Activated naive CD4-positive, alpha-beta T cell treated with anti-CD3 and anti-CD28 coated beads, Interleukin-2, amount 50 U/mL, for 24 hours (primary cell): Measurements from ENCODE around the gene ACAP3.

ENCODE experiments used
- H3K27ac Mint-ChIP-seq: one replicate; pipeline ENCODE4 v1.8.0; 2021; ENCODE audit warnings: mild to moderate bottlenecking, mixed read lengths
- H3K27me3 Mint-ChIP-seq: one replicate; pipeline ENCODE4 v1.8.0; 2021; ENCODE audit warnings: mixed read lengths
- H3K36me3 Mint-ChIP-seq: one replicate; pipeline ENCODE4 v1.8.0; 2021; ENCODE audit warnings: mixed read lengths
- H3K4me1 Mint-ChIP-seq: one replicate; pipeline ENCODE4 v1.8.0; 2021; ENCODE audit warnings: mixed read lengths
- H3K4me3 Mint-ChIP-seq: one replicate; pipeline ENCODE4 v1.8.0; 2021; ENCODE audit warnings: mild to moderate bottlenecking, mixed read lengths
- H3K9me3 Mint-ChIP-seq: one replicate; pipeline ENCODE4 v1.8.0; 2021; ENCODE audit warnings: mixed read lengths

ACAP3 gene

DNA sequence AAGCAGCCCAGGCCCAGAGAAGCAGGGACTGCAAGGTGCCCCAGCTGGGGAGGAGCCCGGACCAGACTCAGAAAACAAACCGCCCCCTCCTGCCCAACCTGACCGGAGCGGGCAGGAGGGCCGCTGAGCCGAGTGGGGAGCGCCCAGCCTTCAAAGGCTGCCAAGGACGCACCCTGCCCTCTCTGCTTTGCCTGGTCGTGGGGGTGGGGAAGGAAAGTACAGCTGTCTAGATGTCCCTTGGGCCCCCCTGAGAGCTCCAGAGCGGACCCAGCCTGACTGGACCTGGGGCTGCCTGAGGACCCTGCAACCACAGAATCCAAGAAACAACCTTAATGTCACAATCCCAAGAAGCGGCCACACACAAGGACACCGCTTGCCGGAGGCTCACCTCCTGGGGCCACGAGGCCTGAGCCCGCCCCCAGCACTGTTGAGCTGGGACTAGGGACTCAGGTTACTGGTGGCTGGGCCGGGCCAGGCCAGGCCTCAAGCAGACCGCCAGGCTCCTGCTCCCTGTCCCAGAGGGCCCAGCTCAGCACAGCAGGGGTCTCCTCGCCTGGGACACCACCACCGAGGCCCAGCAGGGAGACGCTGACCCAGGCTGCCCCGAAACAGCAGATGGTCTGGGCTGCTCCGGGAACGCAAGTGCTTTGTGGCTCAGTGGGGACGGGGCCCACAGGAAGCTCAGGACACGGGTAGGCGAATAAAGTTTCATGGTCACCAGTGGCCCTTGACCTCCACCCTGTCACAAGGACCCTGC lies 40.1 kb upstream of the ACAP3 start:
- Mint-ChIP-seq H3K27ac (no peak overlapping the region), H3K27me3 (peaks cover 3% of the 10 kb centered on the region), H3K9me3 (no peaks in the 10 kb centered on the region), H3K36me3 (no peaks in the 10 kb centered on the region), H3K4me1 (peaks cover 23% of the 10 kb centered on the region), H3K4me3 (peak overlapping the region; percentile 78)

DNA sequence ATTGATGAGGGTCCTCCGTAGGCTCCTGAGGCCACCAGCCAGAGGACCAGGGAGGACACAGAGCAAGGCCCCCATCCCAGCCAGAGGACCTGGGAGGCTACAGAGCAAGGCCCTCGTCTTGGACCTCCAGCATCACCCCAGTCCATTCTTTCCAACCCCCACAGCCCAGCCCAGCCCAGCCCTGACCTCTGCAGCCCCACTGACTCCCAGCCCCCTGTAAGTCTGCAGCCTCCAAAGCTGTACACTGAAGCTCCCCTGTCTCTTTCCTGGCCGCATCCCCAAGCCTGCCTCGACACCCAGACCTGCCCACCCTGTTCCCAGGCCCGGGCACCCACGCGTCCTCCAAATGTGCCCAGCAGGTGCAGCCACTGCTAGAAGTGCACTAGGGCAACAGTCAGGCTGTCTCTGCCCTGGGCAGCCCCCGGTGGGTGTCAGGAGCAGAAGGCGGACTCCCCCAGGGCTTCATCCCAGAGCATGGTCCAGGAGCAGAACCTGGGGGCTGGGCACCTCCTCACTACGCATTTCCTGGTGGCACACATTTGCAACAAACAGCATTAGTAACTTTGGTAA lies 39.4 kb upstream of the ACAP3 start:
- H3K9me3 Mint-ChIP-seq: no peaks in the 10 kb centered on the region
- no peak overlapping the region for H3K27ac Mint-ChIP-seq
- no peaks in the 10 kb centered on the region for H3K27me3 Mint-ChIP-seq
- peaks cover 16% of the 10 kb centered on the region for H3K4me1 Mint-ChIP-seq
- no peaks in the 10 kb centered on the region for H3K36me3 Mint-ChIP-seq
- H3K4me3 Mint-ChIP-seq: peak overlapping the region; percentile 78

DNA sequence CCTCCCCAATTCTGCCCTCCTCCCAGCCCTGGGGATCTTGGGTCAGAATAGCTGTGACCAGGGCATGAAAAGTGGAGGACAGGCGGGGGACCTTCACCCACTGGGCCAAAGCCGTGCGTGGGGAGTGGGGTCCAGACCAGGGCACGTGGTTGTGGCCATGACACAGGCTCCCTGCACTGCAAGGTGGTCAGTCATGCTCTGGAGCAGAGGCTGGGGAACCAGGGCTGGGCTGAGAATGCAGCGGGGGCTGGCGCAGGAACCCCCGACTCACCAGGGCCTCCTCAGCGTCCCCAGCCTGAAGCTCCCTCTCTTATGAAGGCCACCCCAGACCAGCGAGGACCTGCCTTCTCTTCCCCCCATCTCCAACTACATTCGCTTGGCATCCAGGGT lies 38.8 kb upstream of the ACAP3 start:
- no peaks in the 10 kb centered on the region for H3K27me3 Mint-ChIP-seq
- no peaks in the 10 kb centered on the region for H3K9me3 Mint-ChIP-seq
- H3K4me3 Mint-ChIP-seq: peak overlapping the region; percentile 78
- peaks cover 16% of the 10 kb centered on the region for H3K4me1 Mint-ChIP-seq
- no peak overlapping the region for H3K27ac Mint-ChIP-seq
- H3K36me3 Mint-ChIP-seq: no peaks in the 10 kb centered on the region

DNA sequence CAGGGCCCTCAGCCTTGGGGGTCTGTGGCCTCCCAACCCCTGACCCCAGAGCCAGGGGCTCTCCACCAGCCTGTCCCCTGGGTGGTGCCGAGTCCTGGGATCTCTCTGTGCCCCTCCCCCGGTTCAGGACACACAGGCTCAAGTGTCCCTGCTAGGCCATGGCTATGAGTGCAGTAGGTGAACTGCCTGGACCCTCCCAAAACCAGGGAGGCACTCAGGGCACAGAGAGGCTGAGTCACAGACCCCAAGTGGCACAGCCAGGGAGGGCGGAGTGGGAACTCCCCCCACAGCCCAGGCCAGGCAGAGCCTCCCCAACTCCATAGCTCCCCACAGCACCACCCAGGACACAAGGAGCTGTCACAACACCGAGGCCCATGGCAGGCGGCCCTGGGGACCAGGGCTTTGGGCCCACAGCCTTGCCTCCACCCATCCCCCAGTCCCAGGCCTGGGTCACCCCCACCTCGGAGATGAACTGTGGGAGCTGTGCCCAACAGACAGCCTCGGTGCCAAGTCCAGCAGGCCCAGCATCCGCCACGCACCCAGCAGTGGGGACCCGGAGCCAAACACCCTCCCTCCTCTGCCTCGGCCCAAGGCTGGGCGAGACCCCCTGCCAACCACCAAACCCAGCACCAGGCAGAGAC lies 38.2 kb upstream of the ACAP3 start:
- H3K4me1 Mint-ChIP-seq: peaks cover 16% of the 10 kb centered on the region
- H3K9me3 Mint-ChIP-seq: no peaks in the 10 kb centered on the region
- H3K27me3 Mint-ChIP-seq: no peaks in the 10 kb centered on the region
- H3K36me3 Mint-ChIP-seq: no peaks in the 10 kb centered on the region
- H3K4me3 Mint-ChIP-seq: no peak overlapping the region
- no peak overlapping the region for H3K27ac Mint-ChIP-seq

DNA sequence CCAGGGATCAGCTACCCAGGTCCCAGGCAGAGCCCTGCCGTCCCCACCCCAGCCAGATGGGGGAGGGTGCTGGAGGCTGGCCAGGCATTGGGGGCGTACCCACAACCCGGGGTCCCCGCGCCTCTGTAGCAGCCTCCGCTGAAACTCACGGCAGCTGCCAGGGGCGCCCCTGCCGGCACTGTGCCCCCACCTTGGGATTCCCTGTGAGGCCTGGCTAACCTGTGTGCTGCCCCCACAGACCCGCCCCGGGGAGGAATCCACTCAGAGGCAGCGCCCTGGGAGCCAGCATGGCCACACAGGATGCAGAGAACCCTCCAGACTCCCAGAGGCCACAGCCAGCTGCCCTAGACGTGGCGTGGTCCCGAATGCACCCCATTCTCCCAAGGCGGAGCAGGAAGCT lies 37.7 kb upstream of the ACAP3 start:
- Mint-ChIP-seq H3K27me3 (no peaks in the 10 kb centered on the region), H3K4me3 (no peak overlapping the region), H3K27ac (no peak overlapping the region), H3K9me3 (no peaks in the 10 kb centered on the region), H3K36me3 (no peaks in the 10 kb centered on the region), H3K4me1 (peaks cover 16% of the 10 kb centered on the region)

DNA sequence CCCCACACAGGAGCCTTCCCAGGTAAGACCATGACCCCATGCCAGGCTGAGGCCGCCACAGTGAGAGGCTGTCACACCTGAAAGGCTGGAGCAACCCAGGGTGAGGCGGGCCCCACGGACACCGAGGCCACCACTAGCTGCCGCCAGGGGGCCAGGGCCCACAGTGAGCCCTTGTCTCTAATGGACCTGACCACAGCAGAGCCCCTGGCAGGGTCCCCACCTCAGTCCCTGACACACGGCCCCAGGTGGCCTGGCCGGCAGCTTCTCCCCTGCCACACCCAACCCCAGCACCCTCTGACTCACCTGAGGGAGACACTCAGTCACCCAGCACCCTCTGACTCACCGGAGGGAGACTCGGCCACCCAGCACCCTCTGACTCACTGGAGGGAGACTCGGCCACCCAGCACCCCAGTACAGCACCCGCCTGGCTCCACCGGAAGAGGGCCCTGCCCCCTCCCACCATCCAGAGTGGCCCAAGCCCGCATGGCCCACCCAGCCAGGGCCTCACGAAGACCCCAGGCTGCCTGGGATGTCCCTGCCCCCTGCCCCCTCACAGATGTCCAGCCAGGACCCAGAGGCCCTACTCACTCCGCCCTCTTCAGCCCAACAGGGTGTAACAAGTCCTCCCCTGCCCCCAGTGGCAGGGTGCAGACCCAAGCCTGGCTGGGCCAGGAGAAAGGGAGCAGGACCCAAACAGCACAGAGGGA lies 37.1 kb upstream of the ACAP3 start:
- no peaks in the 10 kb centered on the region for H3K27me3 Mint-ChIP-seq
- H3K9me3 Mint-ChIP-seq: no peaks in the 10 kb centered on the region
- no peak overlapping the region for H3K27ac Mint-ChIP-seq
- H3K4me1 Mint-ChIP-seq: peaks cover 16% of the 10 kb centered on the region
- no peaks in the 10 kb centered on the region for H3K36me3 Mint-ChIP-seq
- H3K4me3 Mint-ChIP-seq: no peak overlapping the region

DNA sequence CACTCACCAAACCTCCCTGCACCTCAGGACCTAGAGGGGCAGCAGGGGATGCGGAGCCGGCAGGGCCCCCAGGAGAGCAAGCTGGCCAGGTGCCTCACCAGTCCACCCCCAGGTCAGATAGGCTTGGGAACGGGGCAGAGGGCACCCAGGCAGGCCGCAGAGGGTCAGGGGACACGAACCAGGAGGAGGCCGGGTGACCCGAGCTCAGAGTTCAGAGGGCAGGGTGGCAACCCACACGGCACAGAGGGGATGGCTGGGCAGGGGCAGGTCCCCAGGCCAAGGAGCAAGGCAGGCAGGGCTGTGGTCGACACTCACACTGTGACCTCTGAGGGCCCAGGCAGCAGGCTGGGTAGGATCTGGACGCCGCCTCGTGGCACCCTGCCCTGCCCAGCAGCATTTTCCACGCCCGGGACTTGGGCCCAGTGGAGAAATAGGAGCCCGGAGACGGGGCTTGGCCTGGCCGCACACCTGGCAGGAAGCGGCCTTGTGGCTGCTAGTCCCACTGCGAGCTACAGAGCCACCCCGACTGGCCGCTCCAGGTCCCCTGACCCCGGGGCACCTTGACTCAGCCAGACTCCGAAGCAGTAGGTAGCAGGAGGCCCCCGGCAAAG lies 36.2 kb upstream of the ACAP3 start:
- Mint-ChIP-seq H3K9me3 (no peaks in the 10 kb centered on the region), H3K36me3 (no peaks in the 10 kb centered on the region), H3K27ac (no peak overlapping the region), H3K4me1 (peaks cover 16% of the 10 kb centered on the region), H3K27me3 (no peaks in the 10 kb centered on the region), H3K4me3 (no peak overlapping the region)

DNA sequence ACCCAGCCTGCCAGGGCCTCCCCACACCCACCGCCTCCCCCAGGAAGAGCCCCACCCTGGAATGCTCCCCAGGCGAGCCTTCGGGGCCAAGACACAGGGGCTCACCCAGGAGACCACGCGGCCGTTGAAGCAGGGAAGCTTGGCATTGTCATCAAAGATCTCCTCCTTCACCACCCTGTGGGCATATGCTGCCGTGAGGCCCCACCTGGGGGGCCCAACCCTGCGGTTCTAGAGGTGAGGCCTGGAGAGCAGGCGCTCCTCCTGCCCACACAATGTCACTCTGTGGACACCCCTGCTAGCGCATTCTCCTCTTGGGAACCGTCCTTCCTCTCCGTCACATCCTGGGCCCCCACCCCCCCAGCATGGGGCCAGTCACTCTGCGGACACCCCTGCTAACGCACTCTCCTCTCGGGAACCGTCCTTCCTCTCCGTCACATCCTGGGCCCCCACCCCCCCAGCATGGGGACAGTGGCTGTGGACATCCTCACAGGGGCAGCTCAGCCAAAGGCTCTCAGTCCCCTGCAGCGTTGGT lies 34.9 kb upstream of the ACAP3 start:
- H3K4me3 Mint-ChIP-seq: no peak overlapping the region
- no peaks in the 10 kb centered on the region for H3K9me3 Mint-ChIP-seq
- H3K27me3 Mint-ChIP-seq: no peaks in the 10 kb centered on the region
- H3K4me1 Mint-ChIP-seq: peaks cover 13% of the 10 kb centered on the region
- no peak overlapping the region for H3K27ac Mint-ChIP-seq
- no peaks in the 10 kb centered on the region for H3K36me3 Mint-ChIP-seq

DNA sequence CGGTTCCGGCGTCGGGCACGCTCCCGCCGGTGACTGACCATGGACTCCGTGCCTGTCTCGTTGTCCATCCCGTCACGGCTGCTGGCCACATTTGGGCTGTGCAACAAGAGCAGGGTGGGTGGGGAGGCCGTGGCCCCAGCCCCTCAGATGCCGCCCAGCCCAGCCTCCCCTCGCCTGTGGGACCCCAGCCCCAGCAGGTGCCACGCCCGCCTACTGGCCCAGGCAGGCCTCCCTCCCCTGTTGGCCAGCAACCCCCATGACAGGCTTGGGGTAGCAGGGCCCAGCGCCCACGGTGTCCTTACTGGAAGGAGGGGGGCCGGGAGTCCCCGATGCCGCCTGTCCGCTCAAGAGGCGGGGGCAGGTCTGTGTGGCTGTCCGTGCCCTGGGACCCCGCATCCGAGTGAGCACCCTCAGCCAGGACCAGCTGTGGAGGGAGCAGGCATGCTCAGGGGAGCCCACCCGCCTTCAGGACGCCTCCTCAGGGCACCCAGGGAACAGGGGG lies 34.4 kb upstream of the ACAP3 start:
- no peak overlapping the region for H3K27ac Mint-ChIP-seq
- H3K4me1 Mint-ChIP-seq: peaks cover 8% of the 10 kb centered on the region
- H3K4me3 Mint-ChIP-seq: no peak overlapping the region
- H3K9me3 Mint-ChIP-seq: no peaks in the 10 kb centered on the region
- no peaks in the 10 kb centered on the region for H3K27me3 Mint-ChIP-seq
- H3K36me3 Mint-ChIP-seq: no peaks in the 10 kb centered on the region

DNA sequence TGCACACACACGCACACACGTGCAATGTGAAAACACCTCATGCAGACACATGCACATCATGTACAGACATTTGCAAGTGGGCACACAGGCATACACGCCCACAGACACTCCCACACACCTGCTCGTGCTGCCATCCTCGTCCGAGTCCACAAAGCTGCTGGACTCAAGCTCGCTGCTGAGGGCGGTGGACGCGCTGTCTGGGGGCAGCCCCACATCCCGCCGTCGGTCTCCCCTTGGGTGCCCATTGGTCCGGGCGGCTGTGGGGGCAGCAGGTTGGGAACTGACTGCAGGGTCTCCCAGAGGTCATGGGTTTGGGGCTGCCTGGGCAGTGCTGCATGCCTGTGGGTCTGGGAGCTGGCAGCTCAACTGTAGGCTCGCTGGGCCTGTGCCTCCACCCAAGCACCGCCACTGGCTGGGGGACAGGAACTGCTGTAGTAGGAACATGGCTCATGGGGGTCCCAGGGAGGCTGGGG lies 33.9 kb upstream of the ACAP3 start:
- no peaks in the 10 kb centered on the region for H3K27me3 Mint-ChIP-seq
- no peaks in the 10 kb centered on the region for H3K9me3 Mint-ChIP-seq
- H3K4me3 Mint-ChIP-seq: no peak overlapping the region
- H3K4me1 Mint-ChIP-seq: peaks cover 3% of the 10 kb centered on the region
- no peaks in the 10 kb centered on the region for H3K36me3 Mint-ChIP-seq
- no peak overlapping the region for H3K27ac Mint-ChIP-seq

DNA sequence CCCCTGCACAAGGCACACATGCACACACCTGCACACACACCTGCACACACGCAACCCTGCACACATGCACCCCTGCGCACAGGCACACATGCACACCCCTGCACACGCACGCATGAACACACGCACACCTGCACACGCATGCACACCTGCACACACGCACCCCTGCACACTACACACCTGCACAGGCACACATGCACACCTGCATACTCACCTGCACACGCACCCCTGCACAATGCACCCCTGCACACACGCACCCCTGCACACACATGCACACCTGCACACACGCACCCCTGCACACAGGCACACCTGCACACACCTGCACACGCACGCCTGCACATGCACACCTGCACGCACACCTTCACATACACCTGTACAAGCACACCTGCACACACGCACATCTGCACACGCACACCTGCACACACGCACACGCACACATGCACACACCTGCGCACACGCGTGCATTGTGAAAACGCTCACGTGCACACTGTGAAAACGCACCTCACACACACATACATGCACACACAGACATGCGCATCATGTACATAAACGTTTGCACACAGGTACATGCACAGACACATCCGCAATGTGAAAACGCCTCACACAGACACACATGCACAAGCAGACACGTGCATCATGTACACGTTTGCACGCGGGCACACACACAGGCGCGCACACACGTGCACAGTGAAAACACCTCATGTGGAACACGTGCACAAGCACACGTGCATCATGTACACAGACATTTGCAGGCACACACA lies 33.2 kb upstream of the ACAP3 start:
- no peaks in the 10 kb centered on the region for H3K9me3 Mint-ChIP-seq
- H3K27me3 Mint-ChIP-seq: no peaks in the 10 kb centered on the region
- no peaks in the 10 kb centered on the region for H3K4me1 Mint-ChIP-seq
- H3K36me3 Mint-ChIP-seq: no peaks in the 10 kb centered on the region
- H3K27ac Mint-ChIP-seq: no peak overlapping the region
- H3K4me3 Mint-ChIP-seq: no peak overlapping the region

DNA sequence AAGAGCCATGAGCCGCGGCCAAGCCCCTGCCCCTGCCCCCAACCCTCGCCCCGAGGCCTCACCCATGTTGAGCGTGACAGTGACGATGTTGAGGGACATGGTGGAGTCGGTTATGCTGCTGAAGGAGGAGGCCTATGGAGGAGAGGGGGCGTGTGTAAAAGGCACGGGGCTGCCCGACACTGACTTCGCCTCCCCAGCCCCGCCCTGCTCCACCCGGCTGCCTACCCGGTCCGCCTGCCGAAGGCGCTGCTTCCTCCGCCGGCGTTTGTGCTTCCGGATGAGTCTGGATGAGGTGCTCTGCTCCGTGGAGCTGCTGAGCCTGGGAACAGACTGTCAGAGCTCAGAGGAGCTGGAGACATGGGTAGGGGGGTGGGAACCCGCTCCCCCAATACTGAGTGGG lies 32.5 kb upstream of the ACAP3 start:
- H3K27ac Mint-ChIP-seq: no peak overlapping the region

DNA sequence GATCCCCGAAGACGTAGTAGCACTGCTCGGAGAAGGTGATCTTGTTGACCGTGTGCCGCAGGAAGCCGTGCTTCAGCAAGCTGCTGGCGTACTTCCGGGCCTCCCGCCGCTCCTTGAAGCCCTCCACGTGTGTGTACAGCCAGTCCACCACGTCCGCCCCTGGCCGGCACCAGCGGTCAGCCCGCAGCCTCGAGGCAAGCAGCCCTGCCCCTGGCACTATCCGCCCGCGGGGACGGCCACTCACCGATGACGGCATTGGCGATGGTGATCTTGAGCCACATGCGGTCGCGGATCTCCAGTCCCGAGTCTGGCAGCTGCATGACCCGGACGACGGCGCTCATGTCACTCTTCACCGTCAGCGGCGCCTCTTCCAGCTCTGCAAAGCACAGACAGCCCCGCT lies 30.5 kb upstream of the ACAP3 start:
- no peaks in the 10 kb centered on the region for H3K27me3 Mint-ChIP-seq
- no peak overlapping the region for H3K4me3 Mint-ChIP-seq
- H3K4me1 Mint-ChIP-seq: no peaks in the 10 kb centered on the region
- no peaks in the 10 kb centered on the region for H3K36me3 Mint-ChIP-seq
- no peak overlapping the region for H3K27ac Mint-ChIP-seq
- no peaks in the 10 kb centered on the region for H3K9me3 Mint-ChIP-seq

More for the DNA sequence above, 32.5 kb upstream of the ACAP3 start:
- H3K4me3 Mint-ChIP-seq: no peak overlapping the region
- no peaks in the 10 kb centered on the region for H3K36me3 Mint-ChIP-seq
- no peaks in the 10 kb centered on the region for H3K4me1 Mint-ChIP-seq
- H3K27me3 Mint-ChIP-seq: no peaks in the 10 kb centered on the region
- no peaks in the 10 kb centered on the region for H3K9me3 Mint-ChIP-seq

DNA sequence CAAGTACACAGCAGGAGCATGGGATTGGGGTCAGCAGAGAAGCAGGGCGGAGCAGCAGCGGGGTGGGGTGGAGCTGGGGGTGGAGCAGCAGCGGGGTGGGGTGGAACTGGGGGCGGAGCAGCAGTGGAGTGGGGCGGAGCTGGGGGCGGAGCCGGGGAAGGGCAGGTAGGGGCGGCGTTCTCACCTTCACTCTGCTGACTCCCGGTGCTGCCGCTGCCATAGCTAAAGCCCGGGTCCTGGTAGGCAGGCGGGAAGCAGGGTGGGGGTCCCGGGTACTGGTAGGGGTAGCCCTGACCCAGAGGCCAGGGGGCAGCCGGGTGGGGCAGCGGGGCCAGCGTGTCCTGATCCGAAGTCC lies 30.0 kb upstream of the ACAP3 start:
- Mint-ChIP-seq H3K4me3 (no peak overlapping the region), H3K27me3 (no peaks in the 10 kb centered on the region), H3K36me3 (no peaks in the 10 kb centered on the region), H3K9me3 (no peaks in the 10 kb centered on the region), H3K27ac (no peak overlapping the region), H3K4me1 (no peaks in the 10 kb centered on the region)
